ENCODE measurements around the gene CLDN9. TPM values are rescaled to one million over a fixed set of nuclear protein-coding genes. Genes with fewer than 3 reads are reported as not detected.

The CLDN9 gene
- total and polyA plus RNA-seq, 7 donors: 0.28 TPM; not detected in 6

GRCh38 chr16:3062553-3062952 lies 49.8 kb downstream of the CLDN9 start:
- Histone ChIP-seq H3K27me3 (peaks cover 0 to 12% (median 0%) of the 10 kb centered on the region in 3 donors), H3K36me3 (no peaks in the 10 kb centered on the region), H3K27ac (no peak overlapping the region), H3K4me1 (peaks cover 0 to 41% (median 35%) of the 10 kb centered on the region in 4 donors), H3K9me3 (no peaks in the 10 kb centered on the region), H3K4me3 (no peak overlapping the region)
- DNase-seq: no peak
- intact Hi-C loops (cut with DNase I): no loop called here
- TF ChIP-seq POLR2AphosphoS5 (IDR thresholded peaks at IDR 0.05): no peak
- TF ChIP-seq EP300 (IDR thresholded peaks at IDR 0.05): no peak
- TF ChIP-seq POLR2A (IDR thresholded peaks at IDR 0.05): no peak
- TF ChIP-seq CTCF (IDR thresholded peaks at IDR 0.05): no peak
- WGBS, 2 donors: 91 to 93% methylated on average over 6 of the region's 6 CpGs

GRCh38 chr16:3063625-3064386 lies 51.1 kb downstream of the CLDN9 start:
- H3K9me3 ChIP-seq: no peaks in the 10 kb centered on the region
- WGBS, 2 donors: 92 to 93% methylated on average over 8 of the region's 8 CpGs
- no peaks in the 10 kb centered on the region for H3K36me3 ChIP-seq
- no peak for TF ChIP-seq EP300 (IDR thresholded peaks at IDR 0.05)
- no peak for TF ChIP-seq CTCF (IDR thresholded peaks at IDR 0.05)
- TF ChIP-seq POLR2A (IDR thresholded peaks at IDR 0.05): no peak
- TF ChIP-seq POLR2AphosphoS5 (IDR thresholded peaks at IDR 0.05): no peak
- DNase-seq: no peak
- H3K4me1 ChIP-seq: peaks cover 0 to 29% (median 26%) of the 10 kb centered on the region in 4 donors
- intact Hi-C loops (cut with DNase I): no loop called here
- peaks cover 0 to 3% (median 0%) of the 10 kb centered on the region in 3 donors for H3K27me3 ChIP-seq
- no peak overlapping the region for H3K27ac ChIP-seq
- H3K4me3 ChIP-seq: no peak overlapping the region

Small RNA genes lying within 50 kb of the gene (small RNA-seq; reads per million reads assigned to genes)
- gene LINC00514: 0 reads per million in 3 donors

Other genes starting within 250 kb of the CLDN9 start
- 1,000 to 10,000 TPM in 1 of 4 donors, 100 to 1,000 TPM in 3; 329 to 1,166 (median 508) TPM for gene ELOB, start 235.6 kb upstream of the CLDN9 start, total RNA-seq
- 100 to 1,000 TPM; 454 to 984 (median 463) TPM for gene ELOB, start 235.6 kb upstream of the CLDN9 start, polyA plus RNA-seq
- gene PRSS33, start 225.4 kb upstream of the CLDN9 start, total RNA-seq: not detected
- not detected for gene PRSS33, start 225.4 kb upstream of the CLDN9 start, polyA plus RNA-seq
- not detected for gene PRSS41, start 214.5 kb upstream of the CLDN9 start, total RNA-seq
- not detected for gene PRSS41, start 214.5 kb upstream of the CLDN9 start, polyA plus RNA-seq
- not detected for gene PRSS21, start 195.7 kb upstream of the CLDN9 start, total RNA-seq
- gene PRSS21, start 195.7 kb upstream of the CLDN9 start, polyA plus RNA-seq: under 1 TPM in 1 of 3 donors, not detected in 2; 0.58 TPM
- gene ZG16B, start 182.6 kb upstream of the CLDN9 start, total RNA-seq: not detected
- gene ZG16B, start 182.6 kb upstream of the CLDN9 start, polyA plus RNA-seq: 100 to 1,000 TPM in 1 of 3 donors, 10 to 100 TPM in 2; 15.6 to 147 (median 55.0) TPM
- not detected for gene PRSS22, start 154.8 kb upstream of the CLDN9 start, total RNA-seq
- 10 to 100 TPM in 1 of 3 donors, not detected in 2; 20.8 TPM for gene PRSS22, start 154.8 kb upstream of the CLDN9 start, polyA plus RNA-seq
- 10 to 100 TPM; 33.6 to 64.2 (median 55.8) TPM for gene FLYWCH2, start 129.7 kb upstream of the CLDN9 start, total RNA-seq
- gene FLYWCH2, start 129.7 kb upstream of the CLDN9 start, polyA plus RNA-seq: 10 to 100 TPM; 27.5 to 43.2 (median 30.7) TPM
- 10 to 100 TPM; 28.6 to 51.5 (median 33.2) TPM for gene FLYWCH1, start 101.0 kb upstream of the CLDN9 start, total RNA-seq
- 10 to 100 TPM in 1 of 3 donors, 1 to 10 TPM in 2; 6.9 to 19.5 (median 7.2) TPM for gene FLYWCH1, start 101.0 kb upstream of the CLDN9 start, polyA plus RNA-seq
- not detected for gene KREMEN2, start 48.6 kb upstream of the CLDN9 start, total RNA-seq
- gene KREMEN2, start 48.6 kb upstream of the CLDN9 start, polyA plus RNA-seq: 1 to 10 TPM; 1.0 to 1.8 (median 1.6) TPM
- 1 to 10 TPM in 2 of 4 donors, under 1 TPM in 2; 0.83 to 3.6 (median 1.0) TPM for gene PAQR4, start 43.6 kb upstream of the CLDN9 start, total RNA-seq
- gene PAQR4, start 43.6 kb upstream of the CLDN9 start, polyA plus RNA-seq: 10 to 100 TPM in 1 of 3 donors, 1 to 10 TPM in 2; 3.6 to 22.1 (median 3.9) TPM
- under 1 TPM in 1 of 4 donors, not detected in 3; 0.95 TPM for gene PKMYT1, start 32.5 kb upstream of the CLDN9 start, total RNA-seq
- 10 to 100 TPM in 1 of 3 donors, 1 to 10 TPM in 2; 1.6 to 33.1 (median 4.2) TPM for gene PKMYT1, start 32.5 kb upstream of the CLDN9 start, polyA plus RNA-seq
- not detected for gene CLDN6, start 5.3 kb downstream of the CLDN9 start, total RNA-seq
- gene CLDN6, start 5.3 kb downstream of the CLDN9 start, polyA plus RNA-seq: not detected
- gene TNFRSF12A, start 7.4 kb downstream of the CLDN9 start, total RNA-seq: 10 to 100 TPM in 3 of 4 donors, 1 to 10 TPM in 1; 6.1 to 78.2 (median 12.7) TPM
- gene TNFRSF12A, start 7.4 kb downstream of the CLDN9 start, polyA plus RNA-seq: 10 to 100 TPM in 1 of 3 donors, 1 to 10 TPM in 2; 6.6 to 16.3 (median 7.9) TPM
- gene HCFC1R1, start 11.0 kb downstream of the CLDN9 start, total RNA-seq: 10 to 100 TPM; 23.1 to 77.3 (median 32.2) TPM
- 10 to 100 TPM; 52.9 to 82.5 (median 53.1) TPM for gene HCFC1R1, start 11.0 kb downstream of the CLDN9 start, polyA plus RNA-seq
- gene THOC6, start 11.1 kb downstream of the CLDN9 start, total RNA-seq: 10 to 100 TPM in 3 of 4 donors, 1 to 10 TPM in 1; 8.6 to 15.8 (median 13.4) TPM
- 10 to 100 TPM; 16.8 to 35.8 (median 18.5) TPM for gene THOC6, start 11.1 kb downstream of the CLDN9 start, polyA plus RNA-seq
- gene BICDL2, start 24.0 kb downstream of the CLDN9 start, total RNA-seq: under 1 TPM in 2 of 4 donors, not detected in 2; 0.36 to 0.55 TPM
- 10 to 100 TPM; 62.5 to 83.8 (median 74.9) TPM for gene BICDL2, start 24.0 kb downstream of the CLDN9 start, polyA plus RNA-seq
- under 1 TPM in 3 of 4 donors, not detected in 1; under 0.01 to 0.41 (median 0.16) TPM for gene MMP25, start 33.6 kb downstream of the CLDN9 start, total RNA-seq
- gene MMP25, start 33.6 kb downstream of the CLDN9 start, polyA plus RNA-seq: 1 to 10 TPM; 1.8 to 3.7 (median 2.8) TPM
- gene IL32, start 52.7 kb downstream of the CLDN9 start, total RNA-seq: 10 to 100 TPM in 3 of 4 donors, 1 to 10 TPM in 1; 8.6 to 27.1 (median 20.3) TPM
- 1,000 to 10,000 TPM in 1 of 3 donors, 100 to 1,000 TPM in 2; 464 to 2,189 (median 560) TPM for gene IL32, start 52.7 kb downstream of the CLDN9 start, polyA plus RNA-seq
- gene ZSCAN10, start 86.4 kb downstream of the CLDN9 start, total RNA-seq: not detected
- not detected for gene ZSCAN10, start 86.4 kb downstream of the CLDN9 start, polyA plus RNA-seq
- 10 to 100 TPM; 15.8 to 17.5 (median 16.7) TPM for gene ZNF205, start 99.7 kb downstream of the CLDN9 start, total RNA-seq
- gene ZNF205, start 99.7 kb downstream of the CLDN9 start, polyA plus RNA-seq: 10 to 100 TPM in 2 of 3 donors, 1 to 10 TPM in 1; 6.6 to 12.6 (median 10.9) TPM
- 10 to 100 TPM in 1 of 4 donors, 1 to 10 TPM in 3; 2.6 to 10.5 (median 5.0) TPM for gene ZNF213, start 122.1 kb downstream of the CLDN9 start, total RNA-seq
- gene ZNF213, start 122.1 kb downstream of the CLDN9 start, polyA plus RNA-seq: 10 to 100 TPM in 1 of 3 donors, 1 to 10 TPM in 2; 7.2 to 11.3 (median 7.2) TPM
- not detected for gene OR1F1, start 175.3 kb downstream of the CLDN9 start, total RNA-seq
- not detected for gene OR1F1, start 175.3 kb downstream of the CLDN9 start, polyA plus RNA-seq
- gene ZNF200, start 222.2 kb downstream of the CLDN9 start, total RNA-seq: 1 to 10 TPM; 5.5 to 6.8 (median 6.2) TPM
- 1 to 10 TPM; 2.8 to 4.9 (median 3.0) TPM for gene ZNF200, start 222.2 kb downstream of the CLDN9 start, polyA plus RNA-seq
- gene MEFV, start 243.7 kb downstream of the CLDN9 start, total RNA-seq: 1 to 10 TPM; 1.2 to 2.9 (median 2.1) TPM
- gene MEFV, start 243.7 kb downstream of the CLDN9 start, polyA plus RNA-seq: under 1 TPM; 0.60 to 0.92 (median 0.85) TPM

Measured in sigmoid colon (tissue), 7 donors.